BJ (cell line): ENCODE measurements around the gene HES2. TPM values are rescaled to one million over a fixed set of nuclear protein-coding genes. Genes with fewer than 3 reads are reported as not detected.

Experiments
- CTCF ChIA-PET: fragments of 350-600 bp; formaldehyde crosslinking; extraction: SDS; loops from one replicate; lab custom pipeline; 2021; ENCODE audit warnings: antibody characterized with exemption, inconsistent platforms; lab: Yijun Ruan, JAX
- POLR2A ChIA-PET: fragments of 300-600 bp; sonication (Branson Sonifier 250); formaldehyde crosslinking; extraction: SDS; loops from one replicate; lab custom pipeline; 2021; ENCODE audit warnings: antibody characterized with exemption; lab: Charles Lee
- DNase-seq: peaks from one replicate; pipeline ENCODE4 v3.0.0-alpha.2; 2011; ENCODE audit warnings: low read depth
- H3K27me3 ChIP-seq: 2 replicates; pipeline ENCODE4 v1.6.0; 2011; ENCODE audit warnings: low read length; ENCODE audit not compliant: control insufficient read depth, insufficient read depth
- H3K36me3 ChIP-seq: 2 replicates; pipeline ENCODE4 v1.5.1; 2011; ENCODE audit warnings: low read length; ENCODE audit not compliant: control insufficient read depth, insufficient read depth
- H3K4me3 ChIP-seq: 2 replicates; pipeline ENCODE4 v1.5.1; 2011; ENCODE audit warnings: low read depth, mild to moderate bottlenecking, control low read depth, low read length
- polyA plus RNA-seq: library from polyadenylated mRNA; depleted of rRNA; stranded (reverse); fragments of >200 nt; gene quantifications from 2 replicates; pipeline ENCODE4 v1.2.3, GENCODE V29; 2011
- TF ChIP-seq, protein P1 (sequence below): IDR thresholded peaks from 2 replicates; pipeline ENCODE4 v1.5.1; 2011; ENCODE audit warnings: low read depth, mild to moderate bottlenecking, control low read depth, inconsistent platforms, low read length, moderate library complexity; ENCODE audit not compliant: insufficient read depth

The HES2 gene
- polyA plus RNA-seq, 1 experiment, result not detected

- no peak within 1 kb of the TSS for H3K4me3 ChIP-seq
- POLR2A ChIA-PET, result no interaction called here
- CTCF ChIA-PET, result interaction anchor here (1.1 to 3.0 kb wide), 3 partner anchors 11 to 82 kb away, joined by 3 to 21 read pairs (median 4); no protein-coding TSS in a partner anchor
- no peak for DNase-seq
- TF ChIP-seq, protein P1, sequence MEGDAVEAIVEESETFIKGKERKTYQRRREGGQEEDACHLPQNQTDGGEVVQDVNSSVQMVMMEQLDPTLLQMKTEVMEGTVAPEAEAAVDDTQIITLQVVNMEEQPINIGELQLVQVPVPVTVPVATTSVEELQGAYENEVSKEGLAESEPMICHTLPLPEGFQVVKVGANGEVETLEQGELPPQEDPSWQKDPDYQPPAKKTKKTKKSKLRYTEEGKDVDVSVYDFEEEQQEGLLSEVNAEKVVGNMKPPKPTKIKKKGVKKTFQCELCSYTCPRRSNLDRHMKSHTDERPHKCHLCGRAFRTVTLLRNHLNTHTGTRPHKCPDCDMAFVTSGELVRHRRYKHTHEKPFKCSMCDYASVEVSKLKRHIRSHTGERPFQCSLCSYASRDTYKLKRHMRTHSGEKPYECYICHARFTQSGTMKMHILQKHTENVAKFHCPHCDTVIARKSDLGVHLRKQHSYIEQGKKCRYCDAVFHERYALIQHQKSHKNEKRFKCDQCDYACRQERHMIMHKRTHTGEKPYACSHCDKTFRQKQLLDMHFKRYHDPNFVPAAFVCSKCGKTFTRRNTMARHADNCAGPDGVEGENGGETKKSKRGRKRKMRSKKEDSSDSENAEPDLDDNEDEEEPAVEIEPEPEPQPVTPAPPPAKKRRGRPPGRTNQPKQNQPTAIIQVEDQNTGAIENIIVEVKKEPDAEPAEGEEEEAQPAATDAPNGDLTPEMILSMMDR, result no peak
- no peaks in the 10 kb centered on the region for H3K36me3 ChIP-seq
- peaks cover 50% of the 10 kb centered on the region for H3K27me3 ChIP-seq
Measured at GRCh38 chr1:6424619-6425593, 5.2 kb upstream of the HES2 start, which contains the start of gene ESPN. Gene ESPN (plus strand): TSS chr1:6424776. CDS start chr1:6424956, 180 bp downstream.

DNA sequence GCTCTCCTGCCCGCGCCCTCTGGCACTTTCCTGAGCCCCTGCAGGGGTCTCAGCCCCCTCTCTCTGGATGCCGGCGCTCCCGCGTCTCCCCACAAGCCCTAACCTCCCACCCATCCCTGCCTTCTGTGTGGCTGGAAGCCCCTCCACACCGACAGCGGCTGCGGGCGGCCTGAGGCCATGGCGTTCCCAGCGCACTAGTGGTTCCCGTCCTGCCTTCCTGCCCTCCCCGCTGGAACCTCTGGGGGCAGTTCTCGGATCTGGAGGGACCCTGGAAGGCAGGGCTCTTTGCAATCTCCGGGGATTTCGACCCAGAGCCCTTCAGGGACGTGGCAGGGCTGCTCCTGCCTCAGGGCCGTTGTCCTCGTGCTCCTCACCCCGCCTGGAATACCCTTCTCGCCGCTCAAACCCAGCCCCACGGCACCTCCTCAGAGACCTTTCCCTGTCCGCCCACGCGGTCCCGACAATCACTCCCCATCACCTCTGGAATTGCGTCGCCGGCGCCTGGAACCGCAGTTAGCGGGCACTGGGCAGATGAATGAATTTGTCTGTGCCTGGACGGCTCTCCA, 4.4 kb upstream of the HES2 start:
- ChIA-PET CTCF (interaction anchor here (1.1 to 3.1 kb wide), 12 partner anchors 8 to 71 kb away, joined by 3 to 25 read pairs (median 4); no protein-coding TSS in a partner anchor), POLR2A (no interaction called here)
- no peak for DNase-seq
- no peak overlapping the region for H3K4me3 ChIP-seq
- no peaks in the 10 kb centered on the region for H3K36me3 ChIP-seq
- peaks cover 49% of the 10 kb centered on the region for H3K27me3 ChIP-seq
- TF ChIP-seq, protein P1, result no peak

- POLR2A ChIA-PET, result no interaction called here
- DNase-seq, result no peak
- TF ChIP-seq, protein P1, result peak; percentile 63
Measured at GRCh38 chr1:6423321-6423999, 3.7 kb upstream of the HES2 start.

DNA sequence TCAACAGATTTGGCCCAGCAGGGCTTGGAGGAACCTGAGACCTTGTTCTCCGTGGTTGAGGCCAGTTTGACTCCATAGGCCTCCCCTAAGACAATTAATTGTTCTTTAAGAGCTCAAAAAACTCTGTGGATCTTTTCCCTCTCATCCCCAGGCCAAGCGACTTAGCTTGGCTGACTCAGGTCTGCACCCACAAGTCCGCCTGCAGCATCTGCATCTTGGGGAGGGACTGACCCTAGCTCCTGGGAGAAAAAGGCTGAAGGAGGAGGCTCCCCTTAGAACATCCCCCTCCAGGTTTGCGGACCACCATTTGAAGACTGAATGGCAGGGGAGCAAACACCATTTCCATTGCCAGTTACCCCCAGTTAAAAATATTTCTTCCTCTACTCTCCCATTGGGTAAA, 1.5 kb upstream of the HES2 start:
- H3K27me3 ChIP-seq, result peaks cover 67% of the 10 kb centered on the region
- no peak overlapping the region for H3K4me3 ChIP-seq
- no peak for DNase-seq
- TF ChIP-seq, protein P1, result no peak
- H3K36me3 ChIP-seq, result no peaks in the 10 kb centered on the region
- ChIA-PET CTCF (interaction anchor here (0.9 to 3.1 kb wide), 4 partner anchors 8 to 18 kb away, joined by 3 to 25 read pairs (median 4); no protein-coding TSS in a partner anchor), POLR2A (no interaction called here)

More at GRCh38 chr1:6423321-6423999, 3.7 kb upstream of the HES2 start:
- CTCF ChIA-PET, result interaction anchor here (1.1 to 3.1 kb wide), 14 partner anchors 9 to 177 kb away, joined by 3 to 25 read pairs (median 4); no protein-coding TSS in a partner anchor
- Histone ChIP-seq H3K27me3 (peaks cover 53% of the 10 kb centered on the region), H3K4me3 (no peak overlapping the region), H3K36me3 (no peaks in the 10 kb centered on the region)
